ENCODE data around the gene PIWIL1.

Gene PIWIL1

DNA sequence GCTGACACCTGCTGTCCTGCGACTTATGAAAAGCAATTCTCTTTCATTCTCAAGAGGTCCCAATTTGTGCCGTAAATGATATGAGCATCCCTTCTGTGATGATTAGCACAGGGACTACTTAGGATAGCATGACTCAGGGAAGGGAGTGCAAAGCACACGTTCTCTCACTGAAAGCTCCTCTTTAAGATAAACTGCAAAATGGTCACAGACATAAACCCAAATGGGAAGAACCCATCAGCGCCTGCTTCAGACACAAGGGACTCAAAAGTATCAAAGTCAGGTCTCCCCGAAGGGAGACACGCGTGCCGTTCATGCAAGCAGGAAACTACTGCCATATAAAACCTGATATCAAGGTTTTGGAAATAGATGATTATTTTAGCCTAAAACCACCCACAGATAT lies 33.9 kb upstream of the PIWIL1 start:
- Histone ChIP-seq H4K20me1 (ENCODE audit: low read depth, low read length) (no peaks in the 10 kb centered on the region), H3K27ac (ENCODE audit: low read depth, low read length) (no peak overlapping the region), H3K9ac (ENCODE audit: low read length) (no peak overlapping the region), H3K9me3 (ENCODE audit: insufficient read depth, low read length) (no peaks in the 10 kb centered on the region; the same call in 1 of the 2 replicates), H3K4me3 (ENCODE audit: insufficient read depth, low read length, poor library complexity, severe bottlenecking) (no peak overlapping the region), H3K4me2 (ENCODE audit: low read depth, low read length, poor library complexity, severe bottlenecking) (no peak overlapping the region), H3K9me2 (replicated peaks; ENCODE audit: insufficient read depth, low read length) (no peaks in the 10 kb centered on the region), H3F3A (ENCODE audit: insufficient read depth) (no peaks in the 10 kb centered on the region), H2AFZ (ENCODE audit: low read depth, low read length, severe bottlenecking) (no peak overlapping the region), H3K79me2 (ENCODE audit: insufficient read depth, low read length) (no peaks in the 10 kb centered on the region), H3K27me3 (ENCODE audit: low read length) (no peaks in the 10 kb centered on the region), H3K36me3 (ENCODE audit: low read length) (no peaks in the 10 kb centered on the region)
- no peak for TF ChIP-seq EZH2phosphoT487 (conservative IDR thresholded peaks at IDR 0.05; ENCODE audit: low read length)
- TF ChIP-seq, protein P1, sequence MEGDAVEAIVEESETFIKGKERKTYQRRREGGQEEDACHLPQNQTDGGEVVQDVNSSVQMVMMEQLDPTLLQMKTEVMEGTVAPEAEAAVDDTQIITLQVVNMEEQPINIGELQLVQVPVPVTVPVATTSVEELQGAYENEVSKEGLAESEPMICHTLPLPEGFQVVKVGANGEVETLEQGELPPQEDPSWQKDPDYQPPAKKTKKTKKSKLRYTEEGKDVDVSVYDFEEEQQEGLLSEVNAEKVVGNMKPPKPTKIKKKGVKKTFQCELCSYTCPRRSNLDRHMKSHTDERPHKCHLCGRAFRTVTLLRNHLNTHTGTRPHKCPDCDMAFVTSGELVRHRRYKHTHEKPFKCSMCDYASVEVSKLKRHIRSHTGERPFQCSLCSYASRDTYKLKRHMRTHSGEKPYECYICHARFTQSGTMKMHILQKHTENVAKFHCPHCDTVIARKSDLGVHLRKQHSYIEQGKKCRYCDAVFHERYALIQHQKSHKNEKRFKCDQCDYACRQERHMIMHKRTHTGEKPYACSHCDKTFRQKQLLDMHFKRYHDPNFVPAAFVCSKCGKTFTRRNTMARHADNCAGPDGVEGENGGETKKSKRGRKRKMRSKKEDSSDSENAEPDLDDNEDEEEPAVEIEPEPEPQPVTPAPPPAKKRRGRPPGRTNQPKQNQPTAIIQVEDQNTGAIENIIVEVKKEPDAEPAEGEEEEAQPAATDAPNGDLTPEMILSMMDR (IDR thresholded peaks at IDR 0.05; ENCODE audit: insufficient read depth, low read length, poor library complexity, severe bottlenecking): no peak

DNA sequence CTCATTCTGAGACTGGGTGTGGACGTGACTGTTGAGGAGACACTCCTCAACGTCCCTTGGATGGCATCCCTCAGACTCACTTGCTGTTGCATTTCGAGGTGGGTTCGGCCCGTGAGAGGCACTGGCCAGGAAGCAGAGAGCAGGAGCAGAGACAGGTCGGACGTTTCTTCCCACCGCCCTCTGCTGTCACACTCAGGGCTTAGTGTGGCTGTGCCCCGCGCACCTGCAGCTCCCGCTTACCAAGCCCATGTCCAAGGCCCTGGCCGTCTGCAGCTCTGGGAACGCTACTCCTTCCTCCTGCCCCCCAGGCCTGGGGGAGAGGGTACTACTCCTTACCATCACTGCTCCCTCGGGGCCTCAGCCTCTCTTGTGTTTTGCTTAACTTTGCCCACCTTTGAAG lies 29.8 kb upstream of the PIWIL1 start:
- Histone ChIP-seq H3K4me2 (ENCODE audit: low read depth, low read length, poor library complexity, severe bottlenecking) (no peak overlapping the region), H3K79me2 (ENCODE audit: insufficient read depth, low read length) (no peaks in the 10 kb centered on the region), H3K27ac (ENCODE audit: low read depth, low read length) (no peak overlapping the region), H3K9me3 (ENCODE audit: insufficient read depth, low read length) (no peaks in the 10 kb centered on the region), H3K36me3 (ENCODE audit: low read length) (no peaks in the 10 kb centered on the region), H3K4me3 (ENCODE audit: insufficient read depth, low read length, poor library complexity, severe bottlenecking) (no peak overlapping the region), H3K9ac (ENCODE audit: low read length) (no peak overlapping the region), H2AFZ (ENCODE audit: low read depth, low read length, severe bottlenecking) (no peak overlapping the region), H4K20me1 (ENCODE audit: low read depth, low read length) (no peaks in the 10 kb centered on the region), H3K27me3 (ENCODE audit: low read length) (no peaks in the 10 kb centered on the region), H3K9me2 (replicated peaks; ENCODE audit: insufficient read depth, low read length) (no peaks in the 10 kb centered on the region), H3F3A (ENCODE audit: insufficient read depth) (no peaks in the 10 kb centered on the region)
- TF ChIP-seq, protein P1 (IDR thresholded peaks at IDR 0.05; ENCODE audit: insufficient read depth, low read length, poor library complexity, severe bottlenecking): no peak
- no peak for TF ChIP-seq EZH2phosphoT487 (conservative IDR thresholded peaks at IDR 0.05; ENCODE audit: low read length)

GRCh38 chr12:130308393-130308792 lies 29.3 kb upstream of the PIWIL1 start:
- Histone ChIP-seq H4K20me1 (ENCODE audit: low read depth, low read length) (no peaks in the 10 kb centered on the region), H2AFZ (ENCODE audit: low read depth, low read length, severe bottlenecking) (no peak overlapping the region), H3K4me3 (ENCODE audit: insufficient read depth, low read length, poor library complexity, severe bottlenecking) (no peak overlapping the region), H3K79me2 (ENCODE audit: insufficient read depth, low read length) (no peaks in the 10 kb centered on the region), H3K27me3 (ENCODE audit: low read length) (no peaks in the 10 kb centered on the region), H3K4me2 (ENCODE audit: low read depth, low read length, poor library complexity, severe bottlenecking) (no peak overlapping the region), H3K9ac (ENCODE audit: low read length) (no peak overlapping the region), H3K27ac (ENCODE audit: low read depth, low read length) (no peak overlapping the region), H3K36me3 (ENCODE audit: low read length) (no peaks in the 10 kb centered on the region), H3K9me2 (replicated peaks; ENCODE audit: insufficient read depth, low read length) (no peaks in the 10 kb centered on the region), H3K9me3 (ENCODE audit: insufficient read depth, low read length) (no peaks in the 10 kb centered on the region), H3F3A (ENCODE audit: insufficient read depth) (no peaks in the 10 kb centered on the region)
- TF ChIP-seq, protein P1 (IDR thresholded peaks at IDR 0.05; ENCODE audit: insufficient read depth, low read length, poor library complexity, severe bottlenecking): no peak
- no peak for TF ChIP-seq EZH2phosphoT487 (conservative IDR thresholded peaks at IDR 0.05; ENCODE audit: low read length)

Data from SU-DHL-6 (cell line).